Measurements from ENCODE around the gene ACTG1. TPM values are rescaled to one million over a fixed set of nuclear protein-coding genes. Genes with fewer than 3 reads are reported as not detected.

The ACTG1 gene
- total RNA-seq, 1 donor from 2014 or later = 5,358 TPM

DNA sequence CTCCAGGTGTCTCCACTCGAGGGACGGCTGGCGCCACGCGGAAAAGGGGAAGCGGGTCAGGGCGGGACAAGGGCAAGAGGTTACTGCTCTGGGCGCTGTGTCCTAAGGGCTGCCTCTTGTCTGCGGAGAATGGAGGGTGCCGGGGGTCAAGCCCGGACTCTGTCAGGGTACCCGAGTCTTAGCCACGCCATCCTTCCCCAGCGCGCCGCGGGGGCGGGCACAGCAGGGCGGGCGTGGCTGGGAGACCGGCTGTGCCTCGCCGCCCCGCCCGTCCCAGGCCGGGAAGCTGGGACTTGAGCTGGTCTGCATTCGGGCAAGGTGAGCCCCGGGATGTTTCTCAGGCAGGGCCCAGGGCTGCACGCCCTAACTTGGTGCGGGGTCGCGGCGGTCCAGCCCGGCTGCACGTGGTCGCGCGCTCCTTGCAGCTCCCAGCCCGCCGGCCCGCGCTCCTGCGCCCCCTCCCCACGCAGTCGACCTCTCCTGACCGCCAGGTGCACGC lies 6.2 kb upstream of the ACTG1 start:
- FAIRE-seq (no peak), DNase-seq (ENCODE audit: low spot score in 2 of 2) (no peak)

- no peak for FAIRE-seq
- no peak for DNase-seq (ENCODE audit: low spot score in 2 of 2)
These were observed 5.7 kb upstream of the ACTG1 start for GRCh38 chr17:81518113-81518784.

- FAIRE-seq = no peak
- DNase-seq (ENCODE audit: low spot score in 2 of 2) = no peak
These were observed 4.9 kb upstream of the ACTG1 start for GRCh38 chr17:81517339-81518112.

DNA sequence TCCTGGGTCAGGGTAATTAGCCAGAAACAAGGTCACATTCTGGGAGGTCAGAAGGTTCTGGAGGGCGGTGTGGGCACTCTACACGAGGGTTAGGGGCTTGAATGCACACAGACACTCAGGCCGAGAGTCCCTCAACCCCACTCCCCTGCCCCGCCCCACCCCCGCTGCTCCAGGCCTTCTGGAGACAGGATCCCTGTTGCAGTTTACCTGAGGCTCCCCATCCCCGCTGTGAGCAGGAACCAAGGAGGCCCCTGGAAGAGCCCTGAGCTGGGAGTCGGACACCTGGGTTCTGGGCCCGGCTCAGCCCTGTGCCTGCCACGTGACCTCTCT lies 4.4 kb upstream of the ACTG1 start:
- DNase-seq (ENCODE audit: low spot score in 2 of 2) (no peak), FAIRE-seq (no peak)

GRCh38 chr17:81516439-81516838 lies 3.8 kb upstream of the ACTG1 start:
- no peak for FAIRE-seq

DNA sequence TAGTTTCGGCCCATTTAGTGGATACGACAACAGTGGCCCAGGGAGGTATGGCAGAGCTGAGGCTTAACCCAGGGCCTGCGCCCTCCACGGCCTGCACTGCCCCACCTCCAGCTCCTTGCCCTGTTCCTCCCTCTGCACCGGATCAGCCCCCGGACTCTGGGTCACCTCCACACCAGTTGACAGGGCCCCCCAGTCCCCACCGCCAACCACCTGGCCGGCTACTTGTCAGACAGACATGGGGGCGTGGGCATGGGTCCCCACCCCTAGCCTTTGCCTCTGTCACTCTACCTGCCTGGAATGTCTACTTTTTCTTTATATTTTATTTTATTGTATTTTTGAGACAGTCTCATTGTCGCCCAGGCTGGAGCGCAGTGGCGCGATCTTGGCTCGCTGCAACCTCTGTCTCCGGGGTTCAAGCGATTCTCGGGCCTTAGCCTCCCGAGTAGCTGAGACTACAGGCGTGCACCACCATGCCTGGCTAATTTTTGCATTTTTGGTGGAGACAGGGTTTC lies 3.0 kb upstream of the ACTG1 start:
- no peak for DNase-seq (ENCODE audit: low spot score in 2 of 2)
- FAIRE-seq = no peak

More at GRCh38 chr17:81516439-81516838, 3.8 kb upstream of the ACTG1 start:
- DNase-seq (ENCODE audit: low spot score in 2 of 2) = no peak

GRCh38 chr17:81514739-81515529 lies 2.3 kb upstream of the ACTG1 start:
- DNase-seq (ENCODE audit: low spot score in 2 of 2) = peak; percentile 71 to 83
- no peak for FAIRE-seq

- no peak for DNase-seq (ENCODE audit: low spot score in 2 of 2)
- FAIRE-seq = no peak
These were observed 1.8 kb upstream of the ACTG1 start for GRCh38 chr17:81514489-81514738.

DNA sequence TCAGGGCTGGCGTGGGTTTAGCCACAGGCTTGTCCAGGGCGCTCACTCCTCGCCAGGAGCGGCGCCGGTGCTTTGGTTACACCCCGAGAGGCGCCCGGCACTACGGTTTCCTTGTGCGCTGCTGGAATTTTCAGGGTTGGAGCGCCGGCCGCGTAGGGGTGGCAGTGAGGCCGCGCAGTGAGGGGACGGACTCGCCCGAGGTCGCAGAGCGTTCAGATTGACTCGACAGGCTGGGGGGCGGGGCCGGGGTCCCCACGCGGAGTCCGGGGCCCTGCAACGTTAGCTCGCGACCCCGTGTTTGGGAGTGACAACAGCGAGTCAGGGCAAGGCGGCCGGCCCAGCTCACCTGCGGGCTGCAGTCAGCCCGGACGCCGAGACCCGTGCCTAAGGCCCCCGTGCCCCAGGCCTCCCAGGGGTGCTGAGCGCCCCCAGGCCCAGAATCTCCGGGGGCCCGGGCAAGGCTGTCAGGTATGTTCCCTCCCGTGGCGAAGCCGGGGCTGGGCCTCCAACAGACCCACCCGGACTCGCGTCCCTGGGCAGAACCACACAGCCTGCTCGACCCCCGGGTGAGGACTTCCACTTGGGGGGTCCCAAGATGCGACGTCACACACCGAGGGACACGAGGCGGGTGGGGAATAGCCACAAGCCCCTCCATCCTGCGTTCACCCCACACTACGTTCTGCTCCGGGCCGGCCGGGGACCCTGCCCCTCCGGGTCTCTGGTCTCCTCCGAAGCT lies 1.3 kb upstream of the ACTG1 start:
- peak in 1 of 2 donors; percentile 67 for DNase-seq (ENCODE audit: low spot score in 2 of 2)
- FAIRE-seq = no peak

- FAIRE-seq (no peak), DNase-seq (ENCODE audit: low spot score in 2 of 2) (peak in 1 of 2 donors; percentile 71)
These were observed 763 bp upstream of the ACTG1 start for GRCh38 chr17:81513372-81513752.

DNA sequence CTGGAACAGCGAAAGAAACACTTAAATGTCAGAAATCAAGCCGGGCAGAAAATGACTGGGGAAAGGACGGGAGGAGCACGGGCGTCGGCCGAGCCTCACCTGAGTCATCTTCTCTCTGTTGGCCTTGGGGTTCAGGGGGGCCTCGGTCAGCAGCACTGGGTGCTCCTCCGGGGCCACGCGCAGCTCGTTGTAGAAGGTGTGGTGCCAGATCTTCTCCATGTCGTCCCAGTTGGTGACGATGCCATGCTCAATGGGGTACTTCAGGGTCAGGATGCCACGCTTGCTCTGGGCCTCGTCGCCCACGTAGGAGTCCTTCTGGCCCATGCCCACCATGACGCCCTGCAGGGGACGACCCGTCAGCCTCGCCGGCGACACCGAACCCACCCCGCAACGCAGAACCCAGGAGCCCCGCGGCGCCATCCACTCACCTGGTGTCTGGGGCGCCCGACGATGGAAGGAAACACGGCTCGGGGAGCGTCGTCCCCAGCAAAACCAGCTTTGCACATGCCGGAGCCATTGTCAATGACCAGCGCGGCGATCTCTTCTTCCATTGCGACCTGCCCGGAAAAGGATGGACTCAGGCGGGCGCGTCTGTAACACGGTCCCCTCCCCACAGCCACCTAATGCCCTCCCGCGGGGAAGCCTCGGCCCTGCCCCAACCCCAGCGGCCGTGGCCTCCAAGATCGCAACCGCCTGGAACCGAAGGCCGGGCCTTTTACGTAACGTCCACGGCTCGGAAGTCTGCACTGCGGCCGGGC lies 616 bp downstream of the ACTG1 start:
- FAIRE-seq (no peak), DNase-seq (ENCODE audit: low spot score in 2 of 2) (no peak)

DNA sequence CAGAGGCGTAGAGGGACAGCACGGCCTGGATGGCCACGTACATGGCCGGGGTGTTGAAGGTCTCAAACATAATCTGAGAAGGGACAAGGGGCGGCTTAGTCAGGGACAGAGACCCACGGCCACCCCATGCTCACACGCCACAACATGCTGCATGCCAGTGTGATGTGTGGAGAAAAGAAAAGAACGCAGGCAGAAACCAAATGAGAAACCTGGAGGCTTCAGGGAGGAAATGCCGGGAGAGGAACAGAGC lies 1.1 kb downstream of the ACTG1 start:
- DNase-seq (ENCODE audit: low spot score in 2 of 2) = no peak
- no peak for FAIRE-seq

DNA sequence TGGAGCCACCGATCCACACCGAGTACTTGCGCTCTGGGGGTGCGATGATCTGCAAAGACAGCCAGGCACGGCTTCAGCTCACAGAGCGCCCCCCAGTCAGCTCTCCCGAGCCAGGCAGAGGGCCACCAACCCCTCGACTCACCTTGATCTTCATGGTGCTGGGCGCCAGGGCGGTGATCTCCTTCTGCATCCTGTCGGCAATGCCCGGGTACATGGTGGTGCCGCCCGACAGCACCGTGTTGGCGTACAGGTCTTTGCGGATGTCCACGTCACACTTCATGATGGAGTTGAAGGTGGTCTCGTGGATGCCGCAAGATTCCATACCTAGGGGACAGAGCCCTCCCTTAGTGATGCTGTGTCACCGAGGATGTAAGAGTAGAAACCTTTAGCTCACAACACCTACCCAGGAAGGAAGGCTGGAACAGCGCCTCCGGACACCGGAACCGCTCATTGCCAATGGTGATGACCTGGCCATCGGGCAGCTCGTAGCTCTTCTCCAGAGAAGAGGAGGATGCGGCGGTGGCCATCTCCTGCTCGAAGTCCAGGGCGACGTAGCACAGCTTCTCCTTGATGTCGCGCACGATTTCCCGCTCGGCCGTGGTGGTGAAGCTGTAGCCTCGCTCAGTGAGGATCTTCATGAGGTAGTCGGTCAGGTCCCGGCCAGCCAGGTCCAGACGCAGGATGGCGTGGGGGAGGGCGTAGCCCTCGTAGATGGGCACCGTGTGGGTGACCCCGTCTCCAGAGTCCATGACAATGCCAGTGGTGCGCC lies 1.6 kb downstream of the ACTG1 start:
- no peak for FAIRE-seq
- DNase-seq (ENCODE audit: low spot score in 2 of 2) = no peak

DNA sequence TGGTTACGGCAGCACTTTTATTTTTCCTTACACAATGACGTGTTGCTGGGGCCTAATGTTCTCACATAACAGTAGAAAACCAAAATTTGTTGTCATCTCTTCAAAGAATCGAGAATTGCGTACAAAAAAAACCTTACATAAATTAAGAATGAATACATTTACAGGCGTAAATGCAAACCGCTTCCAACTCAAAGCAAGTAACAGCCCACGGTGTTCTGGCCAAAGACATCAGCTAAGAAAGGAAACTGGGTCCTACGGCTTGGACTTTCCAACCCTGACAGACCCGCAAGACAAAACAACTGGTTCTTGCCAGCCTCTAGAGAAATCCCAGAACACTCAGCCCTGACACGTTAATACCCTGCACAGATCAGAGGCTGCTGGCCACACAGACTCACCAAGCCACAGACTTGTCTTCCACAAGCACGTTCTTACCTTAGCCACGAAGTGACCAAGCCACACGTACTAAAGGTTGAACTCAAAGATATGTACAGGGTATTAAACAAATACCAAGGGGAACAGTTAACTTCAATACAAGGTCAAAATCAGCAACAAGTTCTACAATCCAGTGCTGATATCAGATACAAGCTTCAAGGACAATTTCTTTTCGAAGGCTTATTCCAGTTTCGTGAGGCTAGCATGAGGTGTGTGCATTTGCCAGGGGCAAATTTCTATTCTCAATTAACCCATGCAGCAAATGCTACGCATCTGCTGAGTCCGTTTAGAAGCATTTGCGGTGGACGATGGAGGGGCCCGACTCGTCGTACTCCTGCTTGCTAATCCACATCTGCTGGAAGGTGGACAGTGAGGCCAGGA lies 2.4 kb downstream of the ACTG1 start:
- no peak for DNase-seq (ENCODE audit: low spot score in 2 of 2)
- no peak for FAIRE-seq

GRCh38 chr17:81509207-81509971 lies 3.2 kb downstream of the ACTG1 start:
- DNase-seq (ENCODE audit: low spot score in 2 of 2) (no peak), FAIRE-seq (no peak)

DNA sequence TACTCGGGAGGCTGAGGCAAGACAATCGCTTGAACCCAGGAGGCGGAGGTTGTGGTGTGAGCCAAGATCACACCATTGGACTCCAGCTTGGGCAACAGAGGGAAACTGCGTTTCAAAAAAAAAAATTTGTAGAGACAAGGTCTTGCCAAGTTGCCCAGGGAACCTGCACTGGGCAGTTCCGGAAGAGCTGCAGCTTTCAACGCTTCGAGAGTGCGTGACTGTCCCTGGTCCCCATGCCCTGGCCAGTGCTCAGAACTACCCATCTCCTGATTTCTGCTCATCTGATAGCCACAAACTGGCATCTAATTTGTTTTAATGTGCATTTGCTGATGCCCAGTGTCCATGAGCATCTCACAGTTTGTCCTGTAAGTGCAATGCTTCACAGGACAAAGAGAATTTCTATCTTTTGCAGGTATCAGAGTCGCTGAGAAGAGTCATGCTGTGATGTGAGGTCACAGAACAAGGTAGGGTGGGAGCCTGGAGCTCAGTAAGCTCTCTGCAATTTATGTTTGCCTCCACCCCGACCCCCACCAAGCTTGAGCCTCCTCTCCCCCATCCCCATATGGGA lies 3.9 kb downstream of the ACTG1 start:
- FAIRE-seq (no peak), DNase-seq (ENCODE audit: low spot score in 2 of 2) (no peak)

DNA sequence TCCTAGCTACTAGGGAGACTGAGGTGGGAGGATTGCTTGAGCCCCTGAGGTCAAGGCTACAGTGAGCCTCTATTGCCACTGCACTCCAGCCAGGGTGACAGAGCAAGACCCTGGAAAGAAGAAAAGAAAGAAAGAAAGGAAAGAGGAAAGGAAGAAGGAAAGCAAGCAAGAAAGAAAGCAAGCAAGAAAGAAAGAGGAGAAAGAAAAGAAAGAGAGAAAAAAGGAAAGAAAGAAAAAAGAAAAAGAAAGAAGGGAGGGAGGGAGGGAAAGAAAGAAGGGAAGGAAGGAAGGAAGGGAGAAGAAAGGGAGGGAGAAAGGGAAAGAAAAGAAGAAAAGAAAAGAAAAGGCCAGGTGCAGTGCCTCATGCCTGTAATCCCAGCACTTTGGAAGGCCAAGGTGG lies 9.0 kb downstream of the ACTG1 start:
- no peak for DNase-seq (ENCODE audit: low spot score in 2 of 2)
- FAIRE-seq = no peak
